ENCODE measurements around the gene RNF223.

DNA sequence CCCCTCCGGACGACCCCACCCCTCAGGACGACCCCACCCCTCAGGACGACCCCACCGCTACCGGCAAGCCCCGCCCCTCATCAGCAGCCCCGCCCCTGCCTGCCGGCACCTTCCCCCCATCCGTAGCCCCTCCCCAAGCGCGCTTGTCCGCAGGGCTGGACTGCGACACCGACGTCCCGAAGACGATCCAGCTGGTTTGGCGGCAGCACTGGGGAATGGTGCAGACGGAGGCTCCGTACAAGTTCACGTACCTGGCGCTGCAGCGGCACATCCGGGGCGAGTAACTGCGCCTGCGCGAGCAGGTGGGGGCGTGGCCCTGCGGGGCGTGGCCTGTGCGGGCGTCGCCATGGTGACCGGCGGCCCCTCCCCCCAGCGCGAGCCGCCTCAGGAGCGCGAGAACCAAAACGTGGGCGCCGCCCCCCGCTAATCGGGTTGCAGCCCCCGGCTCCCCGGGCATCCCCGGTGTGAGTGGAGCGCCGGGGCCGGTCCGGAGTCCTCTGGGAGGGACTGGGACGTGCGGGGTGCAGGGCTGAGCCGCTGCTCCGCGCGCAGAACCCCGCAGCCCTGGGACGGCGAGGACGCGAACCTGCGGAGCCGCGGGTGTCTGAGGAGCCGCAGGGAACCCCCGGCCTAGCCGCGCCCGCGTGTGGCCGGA, 4.9 kb downstream of the RNF223 start:
- TF ChIP-seq, protein P1, sequence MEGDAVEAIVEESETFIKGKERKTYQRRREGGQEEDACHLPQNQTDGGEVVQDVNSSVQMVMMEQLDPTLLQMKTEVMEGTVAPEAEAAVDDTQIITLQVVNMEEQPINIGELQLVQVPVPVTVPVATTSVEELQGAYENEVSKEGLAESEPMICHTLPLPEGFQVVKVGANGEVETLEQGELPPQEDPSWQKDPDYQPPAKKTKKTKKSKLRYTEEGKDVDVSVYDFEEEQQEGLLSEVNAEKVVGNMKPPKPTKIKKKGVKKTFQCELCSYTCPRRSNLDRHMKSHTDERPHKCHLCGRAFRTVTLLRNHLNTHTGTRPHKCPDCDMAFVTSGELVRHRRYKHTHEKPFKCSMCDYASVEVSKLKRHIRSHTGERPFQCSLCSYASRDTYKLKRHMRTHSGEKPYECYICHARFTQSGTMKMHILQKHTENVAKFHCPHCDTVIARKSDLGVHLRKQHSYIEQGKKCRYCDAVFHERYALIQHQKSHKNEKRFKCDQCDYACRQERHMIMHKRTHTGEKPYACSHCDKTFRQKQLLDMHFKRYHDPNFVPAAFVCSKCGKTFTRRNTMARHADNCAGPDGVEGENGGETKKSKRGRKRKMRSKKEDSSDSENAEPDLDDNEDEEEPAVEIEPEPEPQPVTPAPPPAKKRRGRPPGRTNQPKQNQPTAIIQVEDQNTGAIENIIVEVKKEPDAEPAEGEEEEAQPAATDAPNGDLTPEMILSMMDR (conservative IDR thresholded peaks at IDR 0.05; ENCODE audit: low read depth, low read length), result no peak
- TF ChIP-seq EZH2 (IDR thresholded peaks at IDR 0.05; ENCODE audit: low read length, unreplicated experiment) (no peak), EZH2phosphoT487 (IDR thresholded peaks at IDR 0.05; ENCODE audit: borderline replicate concordance, low read length) (no peak)
